Uterus (tissue), 4 donors: Measurements from ENCODE around the gene IFNA17. TPM values are rescaled to one million over a fixed set of nuclear protein-coding genes. Genes with fewer than 3 reads are reported as not detected.
"Not testable (repeated sequence)": the region's sequence is repeated elsewhere in the genome, so short reads cannot be mapped to it uniquely, and the experiment has no call there.

Source experiments
- DNase-seq, 2 donors: peaks; one replicate each; pipeline ENCODE4 v3.0.0-alpha.2; 2019 to 2020
- H3K27ac ChIP-seq, 2 donors: fragments of 200-600 bp; sonication (generic); 1 replicate in 1 of 2; 2 replicates in 1 of 2; pipeline ENCODE4 v1.5.1; 2016 to 2018
- H3K27me3 ChIP-seq, 2 donors: fragments of 200-600 bp; sonication (generic); one replicate each; pipeline ENCODE4 v1.5.1; 2018 to 2019; ENCODE audit warnings: control low read depth in 1 of 2
- H3K36me3 ChIP-seq, 2 donors: fragments of 200-600 bp; sonication (generic); one replicate each; pipeline ENCODE4 v1.5.1; 2019; ENCODE audit warnings: control low read depth in 1 of 2
- H3K4me1 ChIP-seq, 2 donors: fragments of 200-600 bp; sonication (generic); one replicate each; pipeline ENCODE4 v1.5.1; 2018 to 2019; ENCODE audit warnings: control low read depth in 1 of 2
- H3K4me3 ChIP-seq, 2 donors: fragments of 200-600 bp; sonication (generic); 1 replicate in 1 of 2; 2 replicates in 1 of 2; pipeline ENCODE4 v1.5.1; 2018 to 2019; ENCODE audit warnings: mild to moderate bottlenecking in 1 of 2
- H3K9me3 ChIP-seq, 2 donors: fragments of 200-600 bp; sonication (generic); one replicate each; pipeline ENCODE4 v1.5.1; 2019; ENCODE audit warnings: control low read depth in 1 of 2
- CTCF ChIP-seq, 4 experiments: fragments of 200-600 bp in 2 of 4; fragments of 450-650 bp in 2 of 4; sonication (generic) in 2 of 4; IDR thresholded peaks; one replicate each; pipeline ENCODE4 v1.5.1; 2016 to 2019; ENCODE audit warnings: antibody characterized with exemption in 4 of 4, mild to moderate bottlenecking in 2 of 4, moderate library complexity in 1 of 4
- POLR2A ChIP-seq, 2 donors: fragments of 450-650 bp; IDR thresholded peaks; one replicate each; pipeline ENCODE4 v1.6.1; 2016; ENCODE audit warnings: antibody characterized with exemption in 2 of 2, mild to moderate bottlenecking in 1 of 2, moderate library complexity in 1 of 2
- intact Hi-C: fragments of 100-400 bp; cut with DNase I; formaldehyde crosslinking; loops from one replicate; pipeline ENCODE4 v1.15.1; 2023; ENCODE audit warnings: low total_unique reads
- total RNA-seq, 4 donors: library from RNA; depleted of rRNA in 3 of 4; stranded (reverse); fragments of >200 nt in 3 of 4; gene quantifications; one replicate each; pipeline versions ENCODE4 v1.1.0 to v1.2.4, GENCODE V29; 2014 to 2023
- donor health status: DM: yes; HTN: yes; CAD: no.

IFNA17 gene
- total RNA-seq, 4 donors from 2014 or later, result not detected

DNA sequence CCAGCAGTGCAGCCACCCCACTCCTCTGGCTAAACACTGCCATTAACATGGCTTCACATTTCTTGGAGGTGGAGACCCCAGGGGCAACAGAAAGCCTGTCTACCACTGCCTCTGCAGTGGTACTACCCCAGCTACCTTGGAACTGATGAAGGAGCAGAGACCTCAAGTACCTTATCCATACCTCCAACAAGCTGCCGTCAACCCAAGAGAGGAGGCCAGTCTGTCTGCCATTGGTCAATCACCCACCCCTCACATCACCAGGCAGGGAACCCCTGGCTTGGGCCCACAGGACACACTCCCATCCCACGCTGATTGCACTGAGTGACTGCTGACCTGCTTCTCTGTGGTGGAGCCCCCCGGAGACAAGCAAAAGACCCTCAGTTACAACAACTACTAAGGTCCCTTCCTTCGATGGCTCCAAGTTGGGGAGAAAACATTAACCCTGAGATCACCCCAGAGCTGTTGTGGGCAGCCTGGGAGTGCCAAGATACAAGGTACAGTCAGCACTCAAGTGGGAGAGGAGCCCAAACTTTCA lies 6.2 kb upstream of the IFNA17 start:
- no peaks in the 10 kb centered on the region for H3K36me3 ChIP-seq
- no peak for DNase-seq
- no peaks in the 10 kb centered on the region for H3K9me3 ChIP-seq
- no peak overlapping the region for H3K4me3 ChIP-seq
- no peak overlapping the region for H3K27ac ChIP-seq
- TF ChIP-seq POLR2A (IDR thresholded peaks at IDR 0.05) (no peak), CTCF (IDR thresholded peaks at IDR 0.05) (no peak)
- H3K4me1 ChIP-seq, result no peaks in the 10 kb centered on the region
- no peaks in the 10 kb centered on the region for H3K27me3 ChIP-seq
- intact Hi-C loops, result no loop called here

GRCh38 chr9:21233258-21233657 lies 5.2 kb upstream of the IFNA17 start:
- no peaks in the 10 kb centered on the region for H3K9me3 ChIP-seq
- no peaks in the 10 kb centered on the region for H3K4me1 ChIP-seq
- intact Hi-C loops, result no loop called here
- H3K27me3 ChIP-seq, result no peaks in the 10 kb centered on the region
- TF ChIP-seq POLR2A (IDR thresholded peaks at IDR 0.05), result no peak
- TF ChIP-seq CTCF (IDR thresholded peaks at IDR 0.05), result no peak
- H3K4me3 ChIP-seq, result no peak overlapping the region
- DNase-seq, result no peak
- no peak overlapping the region for H3K27ac ChIP-seq
- no peaks in the 10 kb centered on the region for H3K36me3 ChIP-seq

DNA sequence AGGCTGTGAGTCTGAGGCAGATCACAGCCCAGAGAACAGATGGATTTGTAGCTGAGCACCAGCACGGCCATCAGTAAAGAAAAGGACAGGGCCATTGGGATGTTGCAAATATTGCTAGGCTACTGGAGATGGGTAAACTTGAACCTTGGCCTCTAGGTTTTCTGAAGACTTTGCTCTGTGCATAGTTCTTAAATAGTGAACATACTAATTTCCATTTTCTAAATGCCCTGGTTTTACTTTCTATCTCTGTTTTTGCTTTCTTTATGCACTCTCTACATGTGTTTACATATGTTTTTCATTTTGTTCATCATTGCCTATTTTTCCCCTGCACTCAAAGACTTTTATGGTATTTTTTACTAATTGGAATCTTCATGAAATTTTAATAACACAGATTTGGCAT lies 10.8 kb downstream of the IFNA17 start, which contains the start of gene IFNA16:
TSS of gene IFNA16 (minus strand) at position 101 of the 400 bp plus-strand sequence. CDS start at position 95, 6 bp downstream.
- H3K4me3 ChIP-seq, DNase-seq, H3K27ac ChIP-seq, intact Hi-C loops, H3K36me3 ChIP-seq, H3K27me3 ChIP-seq, H3K4me1 ChIP-seq, H3K9me3 ChIP-seq: not testable (repeated sequence)

DNA sequence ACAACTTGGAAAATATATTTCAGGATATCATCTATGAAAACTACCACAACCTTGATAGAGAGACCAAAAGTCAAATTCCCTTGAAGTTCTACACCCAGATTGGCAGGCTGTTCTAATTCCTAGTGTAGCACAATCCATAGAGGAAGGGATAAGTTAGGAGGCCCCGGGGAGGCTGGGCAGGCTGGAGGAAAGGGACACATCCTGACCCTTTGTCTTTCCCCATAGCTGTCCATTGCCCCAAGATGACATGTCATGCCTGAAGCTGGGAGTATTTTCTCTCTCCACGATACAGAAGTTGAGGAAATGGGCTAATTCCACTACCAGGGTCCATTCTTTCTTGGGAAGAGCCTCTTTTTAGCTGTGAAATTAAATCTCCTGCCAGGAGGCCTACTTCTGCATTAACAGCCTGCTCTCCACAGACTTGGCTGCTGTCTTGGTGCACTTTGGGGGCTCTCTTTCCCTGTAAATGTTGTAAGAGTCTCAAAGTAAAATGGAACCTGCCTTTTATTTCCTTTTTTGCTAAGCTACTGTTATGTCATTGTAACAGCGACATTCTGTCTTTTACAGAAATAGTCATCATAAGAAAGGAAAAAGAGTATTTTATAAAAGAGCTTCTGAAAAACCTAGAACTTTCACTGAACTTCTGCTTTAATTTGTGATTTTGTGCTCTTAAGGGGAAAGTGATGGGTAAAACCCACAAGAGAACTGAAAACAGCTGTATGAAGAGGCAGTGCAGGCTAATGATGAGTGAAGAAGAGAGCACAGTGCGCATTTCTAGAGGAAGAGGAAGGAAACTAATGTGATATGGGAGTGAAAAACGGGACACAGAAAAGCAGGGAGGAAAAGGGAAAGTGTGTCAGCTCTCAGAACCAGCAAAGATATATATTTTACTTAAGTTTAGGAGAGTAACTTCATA lies 14.4 kb downstream of the IFNA17 start:
- H3K36me3 ChIP-seq, H3K9me3 ChIP-seq, DNase-seq, H3K27me3 ChIP-seq, H3K4me3 ChIP-seq, intact Hi-C loops, H3K4me1 ChIP-seq, H3K27ac ChIP-seq: not testable (repeated sequence)

DNA sequence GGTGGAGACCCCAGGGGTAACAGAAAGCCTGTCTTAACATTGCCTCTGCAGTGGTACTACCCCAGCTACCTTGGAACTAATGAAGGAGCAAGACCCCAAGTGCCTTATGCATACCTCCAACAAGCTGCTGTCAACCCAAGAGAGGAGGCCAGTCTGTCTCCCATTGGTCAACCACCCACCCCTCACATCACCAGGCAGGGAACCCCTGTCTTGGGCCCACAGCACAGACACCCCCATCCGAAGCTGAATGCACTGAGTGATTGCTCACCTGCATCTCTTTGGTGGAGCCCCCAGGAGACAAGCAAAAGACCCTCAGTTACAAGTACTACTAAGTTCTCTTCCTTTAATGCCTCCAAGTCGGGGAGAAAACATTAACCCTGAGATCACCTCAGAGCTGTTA lies 15.9 kb downstream of the IFNA17 start:
- DNase-seq, H3K27ac ChIP-seq, intact Hi-C loops, H3K36me3 ChIP-seq, H3K9me3 ChIP-seq, H3K4me3 ChIP-seq, H3K27me3 ChIP-seq, H3K4me1 ChIP-seq: not testable (repeated sequence)

- DNase-seq, H3K27me3 ChIP-seq, H3K27ac ChIP-seq, intact Hi-C loops, H3K9me3 ChIP-seq, H3K4me1 ChIP-seq, H3K4me3 ChIP-seq, H3K36me3 ChIP-seq: not testable (repeated sequence)
Observed at GRCh38 chr9:21210782-21211181, 17.2 kb downstream of the IFNA17 start.

DNA sequence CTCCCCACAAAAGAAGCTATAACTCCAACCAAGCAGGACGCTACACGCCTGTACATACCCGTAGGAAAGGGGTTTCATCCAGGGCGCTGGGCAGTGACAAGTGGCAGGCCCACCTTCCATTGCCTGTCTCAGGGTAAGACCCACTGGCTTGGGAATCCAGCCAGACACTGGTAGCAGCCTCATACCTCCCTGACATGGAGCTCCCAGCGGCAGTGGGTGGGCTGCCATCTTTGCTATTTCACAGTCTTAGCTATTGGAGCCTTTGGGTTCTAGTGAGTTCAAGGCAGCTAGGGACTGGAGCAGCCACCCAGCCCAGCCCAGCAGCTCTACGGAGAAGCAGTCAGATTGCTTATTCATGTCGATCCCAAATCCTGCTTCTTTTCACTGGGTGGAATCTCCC lies 17.7 kb downstream of the IFNA17 start:
- TF ChIP-seq CTCF (IDR thresholded peaks at IDR 0.05) (no peak), POLR2A (IDR thresholded peaks at IDR 0.05) (no peak)

DNA sequence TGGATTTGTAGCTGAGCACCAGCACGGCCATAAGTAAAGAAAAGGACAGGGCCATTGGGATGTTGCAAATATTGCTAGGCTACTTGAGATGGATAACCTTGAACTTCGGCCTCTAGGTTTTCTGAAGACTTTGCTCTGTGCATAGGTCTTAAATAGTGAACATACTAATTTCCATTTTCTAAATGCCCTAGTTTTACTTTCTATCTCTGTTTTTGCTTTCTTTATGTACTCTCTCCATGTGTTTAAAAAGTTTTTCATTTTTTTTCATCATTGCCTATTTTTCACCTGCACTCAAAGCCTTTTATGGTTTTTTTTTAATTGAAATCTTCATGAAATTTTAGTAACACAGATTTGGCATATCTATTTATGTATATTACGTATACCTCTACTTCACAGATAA lies 21.0 kb downstream of the IFNA17 start, which contains the start of gene IFNA10:
TSS of gene IFNA10 (minus strand) at position 101 of the 400 bp plus-strand sequence. CDS start at position 55, 46 bp downstream.
- H3K4me3 ChIP-seq, DNase-seq, H3K27ac ChIP-seq, H3K36me3 ChIP-seq, H3K4me1 ChIP-seq, H3K27me3 ChIP-seq, H3K9me3 ChIP-seq, intact Hi-C loops: not testable (repeated sequence)

More for the DNA sequence above, 17.7 kb downstream of the IFNA17 start:
- Histone ChIP-seq H3K9me3 (no peaks in the 10 kb centered on the region), H3K27me3 (no peaks in the 10 kb centered on the region), H3K4me1 (no peaks in the 10 kb centered on the region), H3K36me3 (no peaks in the 10 kb centered on the region), H3K27ac (no peak overlapping the region), H3K4me3 (no peak overlapping the region)
- intact Hi-C loops, result no loop called here
- DNase-seq, result no peak
